Effector CD4-positive, alpha-beta T cell (primary cell): ENCODE results near the gene RGS2.

Experiments used
- DNase-seq: peaks from one replicate; pipeline ENCODE4 v3.0.0-alpha.2; 2020

RGS2 gene

DNA sequence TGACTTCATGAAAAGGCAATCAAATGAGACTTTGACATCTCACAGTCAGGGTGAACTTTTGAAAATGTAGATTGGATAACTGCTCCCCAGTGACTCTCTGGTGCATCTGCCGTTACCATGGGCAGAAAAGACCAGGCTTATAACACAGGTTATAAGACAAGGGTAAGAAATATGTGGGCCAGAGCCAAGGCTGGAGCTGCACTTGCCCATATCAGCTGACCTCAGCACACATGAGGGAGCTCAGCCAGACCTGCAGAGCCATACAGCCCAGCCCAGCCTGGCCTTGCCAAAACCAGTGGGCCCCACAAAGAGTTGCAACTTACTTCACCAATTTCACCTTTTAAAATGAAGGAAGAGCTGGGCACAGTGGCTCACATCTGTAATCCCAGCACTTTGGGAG is 11.7 kb upstream of the RGS2 start:
- no peak for DNase-seq

DNA sequence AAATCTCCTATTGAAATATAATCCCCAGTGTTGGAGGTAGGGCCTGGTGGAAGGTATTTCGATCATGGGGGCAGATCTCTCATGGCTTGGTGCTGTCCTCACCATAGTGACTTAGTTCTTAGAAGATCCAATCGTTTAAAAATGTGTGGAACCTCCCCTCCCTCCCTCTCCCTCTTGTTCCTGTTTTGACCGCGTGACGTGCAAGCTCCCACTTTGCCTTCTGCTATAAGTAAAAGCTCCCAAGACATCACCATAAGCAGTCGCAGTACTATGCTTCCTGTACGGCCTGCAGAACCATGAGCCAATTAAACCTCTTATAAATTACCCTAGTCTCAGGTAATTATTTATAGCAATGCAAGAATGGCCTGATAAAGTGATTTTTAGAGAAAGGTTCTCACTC is 10.9 kb upstream of the RGS2 start:
- DNase-seq: no peak

DNA sequence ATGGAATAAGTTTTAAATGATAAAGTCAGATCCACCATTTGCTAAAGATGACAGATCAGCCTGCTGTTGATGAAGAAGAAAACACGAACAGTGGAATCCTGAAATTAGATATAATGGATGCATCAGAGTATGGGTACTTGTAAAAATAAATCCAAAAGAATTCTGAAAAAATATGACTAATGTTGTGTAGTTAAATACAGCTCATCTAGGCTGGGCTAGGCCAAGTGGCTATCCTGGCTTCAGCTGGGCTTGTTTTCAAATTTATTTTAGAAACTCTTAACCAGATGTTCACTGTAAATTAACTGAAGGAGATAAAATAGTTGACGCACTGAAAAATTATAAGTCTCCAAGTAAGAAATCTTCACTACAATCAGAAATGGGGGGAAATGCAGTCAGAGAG is 7.4 kb upstream of the RGS2 start:
- no peak for DNase-seq

DNA sequence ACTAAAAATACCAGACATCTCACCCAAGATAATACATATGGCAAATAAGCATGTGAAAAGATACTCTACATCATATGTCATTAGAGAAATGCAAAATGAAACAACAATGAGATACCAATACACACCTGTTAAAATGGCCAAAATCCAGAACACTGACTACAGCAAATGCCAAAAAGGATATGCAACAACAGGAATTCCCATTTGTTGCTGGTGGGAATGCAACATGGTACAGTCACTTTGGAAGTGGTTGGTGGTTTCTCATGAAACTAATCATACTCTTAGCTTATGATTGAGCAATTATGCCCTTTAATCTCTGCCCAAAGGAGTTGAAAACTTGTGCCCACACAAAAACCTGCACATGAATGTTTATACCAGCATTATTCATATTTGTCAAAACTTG is 6.4 kb upstream of the RGS2 start:
- DNase-seq: no peak

DNA sequence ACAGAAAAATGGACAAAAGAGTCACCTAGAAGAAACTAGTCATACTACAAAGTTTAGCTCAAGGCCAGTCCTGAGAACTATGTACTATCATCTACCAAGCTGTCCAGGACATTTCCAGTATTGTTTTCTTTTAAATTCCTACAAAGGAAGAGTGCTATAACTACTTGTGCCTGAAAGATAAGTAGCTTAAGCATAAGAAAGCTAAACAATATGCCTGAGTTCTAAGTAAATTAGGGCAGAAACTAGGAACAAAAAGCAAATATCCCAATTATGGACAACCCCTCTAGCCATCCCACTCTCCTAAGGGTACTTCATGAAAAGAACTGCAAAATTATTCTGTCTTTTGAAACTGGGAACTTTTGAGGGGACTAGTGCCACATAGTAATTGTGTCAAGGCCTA is 5.3 kb upstream of the RGS2 start:
- DNase-seq: no peak

DNA sequence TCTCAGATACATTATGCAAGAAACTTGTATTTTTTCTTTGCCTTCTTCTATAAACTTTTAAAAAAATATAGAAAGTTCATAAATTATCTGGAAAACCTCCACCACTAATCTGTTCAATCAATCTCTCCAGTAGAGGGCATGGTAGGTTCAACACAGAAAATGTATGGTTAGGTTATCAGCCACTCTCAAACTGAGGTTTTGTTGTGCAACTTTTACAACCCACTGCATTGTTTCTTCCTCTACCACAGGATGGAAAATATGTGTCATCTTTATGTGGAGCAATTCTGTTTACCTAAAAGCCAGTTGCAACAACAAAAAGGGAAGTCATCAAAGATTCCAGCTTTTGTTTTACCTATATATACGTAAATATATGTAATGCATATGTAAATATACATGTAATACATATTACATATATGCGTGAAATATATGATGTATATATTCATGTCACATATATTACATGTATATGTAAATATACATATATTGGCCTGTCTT is 3.0 kb upstream of the RGS2 start:
- DNase-seq: peak; percentile 20

DNA sequence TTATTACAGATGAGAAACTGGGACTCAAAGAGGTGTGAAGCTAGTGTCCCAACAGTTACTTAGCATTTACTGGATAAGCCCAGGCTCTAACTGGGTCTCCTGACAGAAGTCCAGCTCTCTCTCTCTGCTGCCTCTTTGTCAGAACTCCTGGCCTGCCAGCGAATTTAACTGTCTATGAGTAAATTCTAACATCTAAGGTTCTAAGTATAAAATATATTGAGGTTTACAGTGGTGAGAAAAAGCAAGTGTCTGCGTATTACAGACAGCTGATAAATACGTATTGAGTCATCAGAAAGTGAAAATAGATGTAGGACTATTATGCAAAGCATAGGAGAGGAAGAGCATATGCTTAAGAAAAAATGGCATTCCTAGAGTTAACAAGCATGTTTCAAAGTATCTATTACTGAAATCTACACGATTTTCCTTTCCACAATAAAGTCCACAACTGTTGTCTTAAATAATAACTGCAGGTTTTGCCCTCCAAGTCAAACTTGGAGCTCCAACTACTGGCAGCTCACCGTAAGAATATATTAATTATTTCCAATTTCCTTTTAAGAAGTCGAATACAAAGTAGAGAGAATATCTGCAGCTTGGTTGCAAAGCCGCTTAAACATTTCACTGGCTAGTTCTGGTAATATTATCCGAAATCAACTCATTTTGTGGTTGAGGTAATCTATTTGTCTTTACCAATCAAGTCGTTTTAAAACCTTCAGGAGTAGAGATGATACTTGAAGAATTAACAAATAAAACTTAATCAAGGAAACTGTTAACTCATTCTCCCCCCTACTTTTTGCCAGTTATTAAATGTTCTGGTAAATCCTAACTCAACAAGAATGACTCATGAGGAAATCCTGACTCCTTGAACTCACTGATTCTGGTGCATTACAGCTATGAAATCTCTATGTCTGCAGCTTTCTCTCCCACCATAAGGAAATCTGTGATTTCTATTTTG is 1.4 kb upstream of the RGS2 start:
- DNase-seq: peak; percentile 16

DNA sequence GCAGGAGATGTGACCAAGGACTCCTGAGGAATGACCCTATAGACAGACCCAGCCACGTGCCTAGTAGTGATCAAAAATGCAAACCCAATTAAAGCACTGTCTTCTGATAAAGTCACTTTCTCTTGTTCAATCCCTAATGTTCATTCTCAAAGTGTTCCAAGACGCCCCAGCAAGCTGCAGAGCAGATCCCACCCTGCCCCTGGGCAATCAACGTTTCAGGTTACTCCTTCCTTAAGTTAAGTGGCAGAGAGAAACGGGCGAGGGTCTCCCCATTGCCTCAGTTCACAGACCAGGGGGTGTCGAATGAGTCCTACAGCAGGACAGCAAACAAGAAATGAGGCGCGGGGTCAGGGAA is 699 bp upstream of the RGS2 start:
- DNase-seq: no peak

DNA sequence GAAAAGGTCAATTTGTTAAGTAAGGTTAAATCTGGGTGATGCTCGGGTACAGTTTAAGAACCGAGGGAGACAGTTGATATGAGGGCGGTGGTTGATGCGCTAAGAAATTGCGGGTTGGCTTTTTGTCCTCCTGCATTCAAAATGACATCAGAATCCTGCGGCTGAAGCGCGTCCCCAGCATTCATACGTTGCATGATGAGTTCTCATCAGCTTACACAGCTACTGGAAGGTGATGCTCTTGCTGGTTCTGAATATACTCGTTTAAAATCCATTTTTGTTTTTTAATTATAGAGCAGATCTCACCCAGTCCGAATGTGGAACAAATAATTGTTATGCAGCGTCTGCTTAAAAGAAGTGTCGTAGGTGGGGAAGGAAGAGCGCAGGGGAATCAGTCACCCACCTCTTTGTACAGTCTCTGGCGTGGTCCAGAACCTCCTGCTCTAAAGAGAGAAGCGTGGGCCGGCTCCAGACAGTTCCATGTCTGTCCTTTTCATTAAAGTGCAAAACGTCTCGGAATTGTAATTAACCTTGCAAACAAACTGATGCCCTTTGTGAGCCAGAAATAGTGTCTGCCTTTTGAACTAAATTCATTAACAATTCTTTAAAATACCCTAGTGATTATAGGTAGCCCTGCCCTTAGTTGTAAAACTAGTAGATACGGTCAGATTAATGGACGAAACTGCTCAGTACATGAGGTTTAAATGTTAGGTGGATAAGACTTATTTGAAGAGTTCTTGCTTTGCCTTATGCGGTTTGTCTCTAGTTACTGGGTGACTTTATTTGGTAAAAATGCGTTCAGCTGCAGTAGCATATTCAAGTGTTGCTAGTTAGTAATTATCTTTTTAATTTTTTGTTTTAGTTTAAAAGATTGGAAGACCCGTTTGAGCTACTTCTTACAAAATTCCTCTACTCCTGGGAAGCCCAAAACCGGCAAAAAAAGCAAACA is 741 bp downstream of the RGS2 start:
- peak; percentile 32 for DNase-seq

DNA sequence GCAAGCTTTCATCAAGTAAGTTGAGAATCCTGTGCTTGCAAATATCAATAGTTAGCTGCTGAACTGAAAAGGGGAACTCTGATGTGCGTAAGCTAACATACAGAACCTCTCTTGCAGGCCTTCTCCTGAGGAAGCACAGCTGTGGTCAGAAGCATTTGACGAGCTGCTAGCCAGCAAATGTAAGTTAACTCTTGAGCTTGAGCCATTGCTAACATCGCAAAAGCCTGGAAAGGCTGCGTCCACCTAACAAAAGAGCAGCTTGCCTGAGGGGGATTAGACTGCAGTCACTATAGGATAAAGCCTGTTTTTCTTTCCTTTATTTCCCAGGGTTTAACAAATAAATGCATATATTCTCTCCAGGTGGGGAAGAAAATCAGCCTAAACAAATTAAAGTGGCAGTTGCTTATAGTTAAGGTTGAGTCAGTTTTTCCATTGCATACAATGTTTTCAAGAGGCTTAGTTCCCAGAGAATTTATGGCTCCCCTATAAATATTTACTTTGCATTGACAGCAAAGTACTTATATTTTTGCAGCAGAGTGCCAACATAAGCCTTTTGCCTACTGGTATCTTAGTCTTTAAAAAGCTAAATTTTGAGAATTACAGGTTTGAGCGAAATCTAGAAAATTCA is 1.5 kb downstream of the RGS2 start:
- no peak for DNase-seq

DNA sequence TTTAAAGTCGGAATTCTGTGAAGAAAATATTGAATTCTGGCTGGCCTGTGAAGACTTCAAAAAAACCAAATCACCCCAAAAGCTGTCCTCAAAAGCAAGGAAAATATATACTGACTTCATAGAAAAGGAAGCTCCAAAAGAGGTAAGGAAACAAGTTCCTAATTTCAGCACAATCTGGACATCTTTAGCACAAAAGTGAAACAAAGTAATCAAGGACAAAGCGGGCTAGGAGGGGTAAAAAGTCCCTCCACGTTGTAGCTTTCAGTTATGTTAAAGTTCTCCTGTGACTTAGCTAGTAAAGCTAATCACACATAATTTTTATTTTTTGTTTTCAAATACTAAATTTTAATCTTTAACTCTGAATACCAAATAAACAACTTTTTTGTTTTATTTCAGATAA is 2.2 kb downstream of the RGS2 start:
- no peak for DNase-seq

DNA sequence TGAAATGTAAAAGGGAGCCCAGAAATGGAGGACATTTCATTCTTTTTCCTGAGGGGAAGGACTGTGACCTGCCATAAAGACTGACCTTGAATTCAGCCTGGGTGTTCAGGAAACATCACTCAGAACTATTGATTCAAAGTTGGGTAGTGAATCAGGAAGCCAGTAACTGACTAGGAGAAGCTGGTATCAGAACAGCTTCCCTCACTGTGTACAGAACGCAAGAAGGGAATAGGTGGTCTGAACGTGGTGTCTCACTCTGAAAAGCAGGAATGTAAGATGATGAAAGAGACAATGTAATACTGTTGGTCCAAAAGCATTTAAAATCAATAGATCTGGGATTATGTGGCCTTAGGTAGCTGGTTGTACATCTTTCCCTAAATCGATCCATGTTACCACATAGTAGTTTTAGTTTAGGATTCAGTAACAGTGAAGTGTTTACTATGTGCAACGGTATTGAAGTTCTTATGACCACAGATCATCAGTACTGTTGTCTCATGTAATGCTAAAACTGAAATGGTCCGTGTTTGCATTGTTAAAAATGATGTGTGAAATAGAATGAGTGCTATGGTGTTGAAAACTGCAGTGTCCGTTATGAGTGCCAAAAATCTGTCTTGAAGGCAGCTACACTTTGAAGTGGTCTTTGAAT is 2.9 kb downstream of the RGS2 start:
- DNase-seq: no peak

DNA sequence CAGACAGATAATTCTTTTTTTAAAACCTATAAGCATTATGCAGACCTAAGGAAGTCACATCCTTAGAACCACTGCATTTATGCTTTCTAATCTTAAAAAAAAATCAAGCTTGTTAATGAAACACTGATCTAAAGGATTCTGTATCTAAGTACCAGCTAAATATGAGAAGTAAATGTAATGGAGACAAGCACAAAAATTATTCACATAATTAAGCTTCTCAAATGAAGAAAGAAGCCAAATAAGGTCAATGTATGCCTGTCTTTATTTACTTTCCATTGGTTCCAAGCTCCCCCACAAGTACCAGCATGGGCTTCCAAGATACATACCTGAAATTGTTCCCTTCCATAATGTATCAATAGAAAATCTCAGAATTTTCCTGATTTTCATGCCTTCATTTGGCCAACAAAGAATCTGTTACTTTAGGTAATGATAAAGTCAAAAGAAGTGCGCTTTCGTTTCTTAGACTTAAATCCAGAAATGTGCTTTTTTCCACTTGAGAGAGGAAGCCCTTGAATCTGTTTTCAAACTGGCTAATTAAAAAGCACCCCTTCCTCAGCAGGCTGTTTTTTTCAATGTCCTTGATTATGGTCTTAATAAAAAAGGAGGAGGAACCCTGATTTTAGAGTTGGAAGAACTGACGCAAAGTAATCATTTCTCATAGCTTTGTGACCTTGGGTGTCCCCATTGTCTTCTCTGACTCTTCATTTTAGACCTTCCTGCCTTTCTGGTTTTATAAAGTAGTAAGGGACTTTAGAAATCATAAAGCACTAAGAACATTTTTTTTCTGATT is 3.8 kb downstream of the RGS2 start:
- no peak for DNase-seq

DNA sequence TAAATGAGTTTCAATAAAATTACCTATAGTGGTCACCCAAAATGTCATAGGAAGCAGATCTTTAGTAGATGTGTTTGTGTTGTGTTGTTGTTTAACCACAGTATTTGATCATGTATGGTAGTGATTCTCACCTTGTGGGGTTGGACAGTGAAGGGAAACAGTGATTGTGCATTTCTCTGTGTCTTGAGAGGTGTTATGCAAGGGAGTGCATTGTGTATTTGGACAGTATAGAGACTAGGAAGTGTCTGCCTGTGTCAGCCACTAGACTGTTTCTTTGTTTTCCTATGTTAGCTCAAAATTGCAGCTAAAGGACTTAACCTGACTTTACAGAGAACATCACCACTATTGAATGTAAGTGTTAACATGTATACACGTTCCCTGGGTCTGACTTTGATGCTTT is 6.0 kb downstream of the RGS2 start:
- DNase-seq: no peak

DNA sequence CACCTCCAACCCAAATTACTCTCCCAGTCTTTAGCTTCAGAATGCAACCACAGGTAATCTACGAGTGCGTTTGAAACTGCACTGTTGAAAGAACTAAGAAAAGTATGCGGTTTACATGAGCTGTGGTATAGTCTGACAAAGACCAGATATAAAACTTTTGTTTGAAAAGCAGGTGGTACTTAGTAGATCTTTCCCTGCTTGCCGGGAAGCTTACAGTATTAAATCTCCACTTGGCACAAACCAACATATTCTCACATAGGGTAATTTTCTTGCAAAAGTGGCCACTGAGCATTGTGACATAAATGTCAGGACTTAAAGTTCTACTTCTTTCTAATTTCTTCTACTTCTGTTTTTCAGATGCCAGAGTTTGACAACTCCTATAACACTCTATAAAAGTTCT is 8.4 kb downstream of the RGS2 start:
- no peak for DNase-seq

DNA sequence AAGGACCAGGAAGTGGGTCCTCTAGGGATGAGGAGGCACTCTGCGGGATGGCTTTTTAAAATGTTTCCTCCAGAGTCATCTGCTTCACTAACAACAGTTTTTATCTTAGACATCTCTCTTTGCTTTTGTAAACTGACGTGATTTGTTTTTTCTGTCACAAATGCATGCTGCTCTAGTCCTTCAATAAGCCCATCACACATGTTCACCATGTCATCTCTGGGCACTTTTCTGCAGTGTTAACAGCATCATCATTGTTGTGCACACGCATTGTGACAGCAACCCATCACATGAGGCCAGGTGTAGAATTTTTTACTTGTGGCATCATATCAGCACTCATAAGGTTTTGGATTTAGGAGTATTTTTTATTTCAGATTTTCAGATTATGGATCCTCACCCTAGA is 12.5 kb downstream of the RGS2 start:
- no peak for DNase-seq

DNA sequence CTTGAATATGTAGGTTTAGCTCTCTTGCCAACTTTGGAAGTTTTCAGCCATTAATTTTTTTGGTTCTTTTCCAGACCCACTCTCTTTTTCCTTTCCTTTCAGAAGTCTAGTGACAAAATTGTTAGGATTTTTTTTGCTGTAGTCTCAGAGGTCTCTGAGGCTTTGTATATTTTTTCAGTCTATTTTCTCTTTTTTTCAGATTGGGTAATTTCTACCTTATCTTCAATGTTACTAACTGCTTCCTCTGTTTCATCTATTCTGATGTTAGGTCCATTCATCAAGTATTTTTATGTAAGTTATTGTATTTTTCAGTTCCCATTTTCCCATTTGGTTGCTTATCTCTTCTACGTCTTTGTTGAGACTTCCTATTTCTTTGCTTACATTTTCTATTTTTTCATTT is 15.7 kb downstream of the RGS2 start:
- no peak for DNase-seq

DNA sequence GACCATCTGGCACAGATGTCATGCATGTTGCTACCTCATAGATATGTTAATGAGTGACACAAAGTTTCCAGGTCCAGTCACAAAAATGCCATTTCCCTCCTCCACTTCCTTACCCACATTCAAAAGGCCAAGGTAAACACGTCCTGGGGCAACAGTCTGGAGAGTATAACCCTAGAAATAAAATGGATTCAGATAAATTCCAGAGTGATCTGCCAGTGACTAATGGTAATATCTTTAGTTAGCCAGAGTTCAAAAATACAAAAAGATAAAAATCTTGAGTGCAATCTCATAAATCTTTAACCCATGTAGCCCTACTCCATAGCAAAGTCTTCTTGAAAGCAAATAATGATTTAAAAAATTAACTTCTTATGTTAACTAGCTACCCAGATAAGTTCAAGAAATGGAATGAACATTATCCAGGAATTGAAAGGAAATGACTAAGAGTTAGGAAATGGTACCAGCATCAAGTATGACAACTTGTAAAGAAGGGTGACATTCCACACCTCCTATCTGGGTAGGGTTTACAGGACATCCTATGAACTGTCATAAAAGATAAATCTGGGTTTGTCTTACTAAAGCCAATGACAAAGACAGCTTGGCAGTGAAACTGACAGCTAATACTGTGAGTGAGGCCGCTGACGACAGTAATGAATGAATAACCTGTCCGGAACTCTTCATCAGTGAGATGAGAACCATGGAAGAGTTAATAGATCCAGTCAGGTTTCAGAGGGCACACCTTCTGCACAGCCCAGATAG is 18.1 kb downstream of the RGS2 start:
- no peak for DNase-seq

DNA sequence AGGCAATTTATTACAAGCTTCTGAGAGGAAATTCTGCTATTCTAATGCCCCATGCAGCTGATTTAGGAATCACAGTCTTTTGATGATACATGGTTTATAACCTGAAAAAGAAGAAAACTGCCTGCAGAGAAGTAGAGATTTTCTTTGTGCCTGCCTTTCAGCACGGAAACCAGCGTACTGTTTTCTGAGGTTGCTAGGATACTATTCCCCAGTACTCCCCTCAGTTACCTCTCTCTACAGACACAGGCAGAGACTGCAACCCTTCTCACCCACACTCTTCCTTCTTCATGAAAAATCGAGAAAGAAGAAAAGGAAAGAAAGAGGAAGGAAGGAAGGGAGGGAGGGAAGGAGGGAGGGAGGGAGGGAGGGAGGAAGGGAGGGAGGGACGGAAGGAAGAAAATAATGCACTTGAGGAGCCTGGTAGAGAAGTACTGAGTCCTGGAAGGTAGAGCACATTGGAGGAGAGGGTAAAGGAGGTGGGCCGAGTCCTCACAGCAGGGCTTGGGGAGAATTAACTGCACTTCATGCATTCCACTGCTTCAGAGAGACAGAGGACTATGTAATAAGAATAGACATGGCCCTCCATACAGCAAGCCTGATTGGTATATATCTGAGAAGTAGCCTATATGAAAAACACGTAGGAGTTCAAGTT is 21.9 kb downstream of the RGS2 start:
- DNase-seq: no peak

DNA sequence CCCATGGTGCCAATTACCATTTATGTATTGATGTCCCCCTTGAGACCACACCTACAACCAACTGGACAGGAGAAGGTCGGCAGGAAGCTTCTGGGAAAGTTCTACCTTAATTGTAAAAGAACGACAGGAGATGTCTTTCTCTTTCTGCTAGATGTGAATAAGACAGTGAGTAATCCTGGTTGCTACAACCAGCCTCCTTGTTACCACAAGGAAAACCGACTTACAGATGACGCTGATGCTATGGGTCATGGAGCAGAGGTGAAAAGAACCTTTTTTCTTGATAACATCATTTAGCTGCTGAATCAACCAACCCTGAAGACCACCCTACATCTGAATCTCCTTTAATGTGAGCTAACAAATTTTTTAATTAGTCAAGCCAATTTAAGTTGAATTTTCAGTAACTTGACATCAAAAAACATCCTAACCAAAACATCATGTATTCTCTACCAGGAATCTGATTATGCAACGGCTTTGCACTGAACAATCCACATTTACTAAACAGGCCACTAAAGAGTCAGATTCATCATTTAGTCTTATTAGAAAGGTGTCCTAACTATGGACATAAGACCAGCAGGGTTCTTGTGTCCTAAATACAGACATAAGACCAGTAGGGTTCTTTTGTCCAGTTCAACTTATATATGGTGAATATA is 23.0 kb downstream of the RGS2 start:
- no peak for DNase-seq
